Astrocyte (in vitro differentiated cells and primary cell): ENCODE measurements around the gene ZNF211. TPM values are rescaled to one million over a fixed set of nuclear protein-coding genes. Genes with fewer than 3 reads are reported as not detected.

Experiments used
- DNase-seq: peaks from one replicate; pipeline ENCODE4 v3.0.0-alpha.2; 2010; ENCODE audit warnings: low read depth
- FAIRE-seq: peaks from 2 replicates; lab custom pipeline; 2011; peaks lifted over from hg19 to GRCh38; lab: Jason Lieb, UNC
- H2AFZ ChIP-seq: 2 replicates; pipeline ENCODE4 v1.6.0; 2012; ENCODE audit warnings: low read depth, low read length, inconsistent platforms
- H3K27ac ChIP-seq: 2 replicates; pipeline ENCODE4 v1.5.1; 2011; ENCODE audit warnings: low read depth, low read length, inconsistent platforms
- H3K27me3 ChIP-seq: 2 replicates; pipeline ENCODE4 v1.6.0; 2011; ENCODE audit warnings: low read length, inconsistent platforms; ENCODE audit not compliant: insufficient read depth
- H3K36me3 ChIP-seq: 2 replicates; pipeline ENCODE4 v1.5.1; 2011; ENCODE audit warnings: low read length, inconsistent platforms; ENCODE audit not compliant: insufficient read depth
- H3K4me1 ChIP-seq: 2 replicates; pipeline ENCODE4 v1.5.1; 2011; ENCODE audit warnings: low read length, inconsistent platforms; ENCODE audit not compliant: insufficient read depth
- H3K4me2 ChIP-seq: 2 replicates; pipeline ENCODE4 v1.6.0; 2012; ENCODE audit warnings: low read length, inconsistent platforms
- H3K4me3 ChIP-seq: 2 replicates; pipeline ENCODE4 v1.5.1; 2011; ENCODE audit warnings: low read depth, mild to moderate bottlenecking, low read length, inconsistent platforms; ENCODE audit not compliant: insufficient read depth
- H3K79me2 ChIP-seq: 2 replicates; pipeline ENCODE4 v1.6.0; 2012; ENCODE audit warnings: mild to moderate bottlenecking, low read length, inconsistent platforms; ENCODE audit not compliant: insufficient read depth
- H3K9ac ChIP-seq: 2 replicates; pipeline ENCODE4 v1.6.0; 2012; ENCODE audit warnings: mild to moderate bottlenecking, low read length, inconsistent platforms
- H3K9me3 ChIP-seq: 2 replicates; pipeline ENCODE4 v1.5.1; 2012; ENCODE audit warnings: low read depth, mild to moderate bottlenecking, low read length, inconsistent platforms; ENCODE audit not compliant: insufficient read depth
- H4K20me1 ChIP-seq: 2 replicates; pipeline ENCODE4 v1.6.0; 2012; ENCODE audit warnings: low read length, inconsistent platforms; ENCODE audit not compliant: insufficient read depth
- H3K27ac Mint-ChIP-seq: one replicate; pipeline ENCODE4 v1.8.0; 2021; ENCODE audit warnings: mild to moderate bottlenecking, mixed read lengths; ENCODE audit not compliant: unreplicated experiment
- H3K27me3 Mint-ChIP-seq: one replicate; pipeline ENCODE4 v1.8.0; 2021; ENCODE audit warnings: low read depth, mixed read lengths; ENCODE audit not compliant: unreplicated experiment
- H3K36me3 Mint-ChIP-seq: one replicate; pipeline ENCODE4 v1.8.0; 2021; ENCODE audit warnings: low read depth, mixed read lengths; ENCODE audit not compliant: unreplicated experiment
- H3K4me1 Mint-ChIP-seq: one replicate; pipeline ENCODE4 v1.8.0; 2021; ENCODE audit warnings: low read depth, mixed read lengths; ENCODE audit not compliant: unreplicated experiment
- H3K4me3 Mint-ChIP-seq: one replicate; pipeline ENCODE4 v1.8.0; 2021; ENCODE audit warnings: mild to moderate bottlenecking, moderate library complexity, mixed read lengths; ENCODE audit not compliant: unreplicated experiment
- H3K9me3 Mint-ChIP-seq: one replicate; pipeline ENCODE4 v1.8.0; 2021; ENCODE audit warnings: mild to moderate bottlenecking, mixed read lengths; ENCODE audit not compliant: unreplicated experiment
- EZH2 ChIP-seq: IDR thresholded peaks from 2 replicates; pipeline ENCODE4 v1.6.1; 2012; ENCODE audit warnings: mild to moderate bottlenecking, low read length, inconsistent platforms; ENCODE audit not compliant: insufficient read depth
- total RNA-seq: library from RNA; stranded (reverse); gene quantifications from 2 replicates; pipeline ENCODE4 v1.2.1, GENCODE V29; 2021
- TF ChIP-seq, protein P1 (sequence below): IDR thresholded peaks from 2 replicates; pipeline ENCODE4 v1.5.1; 2011; ENCODE audit warnings: low read depth, mild to moderate bottlenecking, inconsistent platforms, low read length, moderate library complexity; ENCODE audit not compliant: insufficient read depth

Gene ZNF211
- total RNA-seq, 1 donor from 2014 or later: 21.9 TPM

DNA sequence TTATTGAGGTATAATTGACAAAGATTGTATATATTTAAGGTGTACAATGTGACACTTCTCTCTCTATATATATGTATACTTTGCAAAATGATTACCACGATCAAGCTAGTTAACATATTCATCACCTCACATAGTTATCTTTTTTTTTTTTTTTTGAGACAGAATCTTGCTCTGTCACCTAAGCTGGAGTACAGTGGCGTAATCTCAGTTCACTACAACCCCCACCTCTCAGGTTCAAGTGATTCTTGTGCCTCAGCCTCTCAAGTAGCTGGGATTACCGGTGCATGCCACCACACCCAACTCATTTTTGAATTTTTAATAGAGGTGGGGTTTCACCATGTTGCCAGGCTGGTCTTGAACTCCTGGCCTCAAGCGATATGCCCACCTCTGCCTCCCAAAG lies 39.5 kb downstream of the ZNF211 start:
- no peaks in the 10 kb centered on the region for H3K36me3 ChIP-seq
- Mint-ChIP-seq H3K27me3 (peaks cover 33% of the 10 kb centered on the region), H3K4me3 (no peak overlapping the region), H3K4me1 (no peaks in the 10 kb centered on the region), H3K36me3 (no peaks in the 10 kb centered on the region), H3K27ac (no peak overlapping the region), H3K9me3 (no peaks in the 10 kb centered on the region)
- H3K27me3 ChIP-seq: no peaks in the 10 kb centered on the region
- no peak overlapping the region for H3K4me2 ChIP-seq
- no peak overlapping the region for H3K27ac ChIP-seq
- no peak overlapping the region for H3K4me3 ChIP-seq
- no peak for TF ChIP-seq EZH2
- TF ChIP-seq, protein P1, sequence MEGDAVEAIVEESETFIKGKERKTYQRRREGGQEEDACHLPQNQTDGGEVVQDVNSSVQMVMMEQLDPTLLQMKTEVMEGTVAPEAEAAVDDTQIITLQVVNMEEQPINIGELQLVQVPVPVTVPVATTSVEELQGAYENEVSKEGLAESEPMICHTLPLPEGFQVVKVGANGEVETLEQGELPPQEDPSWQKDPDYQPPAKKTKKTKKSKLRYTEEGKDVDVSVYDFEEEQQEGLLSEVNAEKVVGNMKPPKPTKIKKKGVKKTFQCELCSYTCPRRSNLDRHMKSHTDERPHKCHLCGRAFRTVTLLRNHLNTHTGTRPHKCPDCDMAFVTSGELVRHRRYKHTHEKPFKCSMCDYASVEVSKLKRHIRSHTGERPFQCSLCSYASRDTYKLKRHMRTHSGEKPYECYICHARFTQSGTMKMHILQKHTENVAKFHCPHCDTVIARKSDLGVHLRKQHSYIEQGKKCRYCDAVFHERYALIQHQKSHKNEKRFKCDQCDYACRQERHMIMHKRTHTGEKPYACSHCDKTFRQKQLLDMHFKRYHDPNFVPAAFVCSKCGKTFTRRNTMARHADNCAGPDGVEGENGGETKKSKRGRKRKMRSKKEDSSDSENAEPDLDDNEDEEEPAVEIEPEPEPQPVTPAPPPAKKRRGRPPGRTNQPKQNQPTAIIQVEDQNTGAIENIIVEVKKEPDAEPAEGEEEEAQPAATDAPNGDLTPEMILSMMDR: no peak
- H2AFZ ChIP-seq: no peak overlapping the region
- FAIRE-seq (no peak), DNase-seq (no peak)
- H3K4me1 ChIP-seq: no peaks in the 10 kb centered on the region
- H4K20me1 ChIP-seq: no peaks in the 10 kb centered on the region
- H3K9ac ChIP-seq: no peak overlapping the region
- no peaks in the 10 kb centered on the region for H3K79me2 ChIP-seq
- H3K9me3 ChIP-seq: no peaks in the 10 kb centered on the region

DNA sequence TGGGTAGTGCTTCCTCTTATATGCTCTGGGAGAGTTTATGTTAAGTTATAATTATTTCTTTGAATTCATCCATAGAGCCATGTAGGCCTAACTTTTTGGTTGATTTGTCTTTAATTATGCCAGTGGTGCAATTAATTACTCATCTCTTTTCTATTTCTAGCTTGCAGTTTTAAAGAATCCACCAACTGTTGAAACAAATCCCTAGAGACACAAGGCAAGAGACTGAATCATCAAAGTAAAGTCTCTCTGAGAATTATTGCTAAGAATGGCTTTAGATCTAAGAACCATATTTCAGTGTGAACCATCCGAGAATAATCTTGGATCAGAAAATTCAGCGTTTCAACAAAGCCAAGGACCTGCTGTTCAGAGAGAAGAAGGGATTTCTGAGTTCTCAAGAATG lies 42.9 kb downstream of the ZNF211 start:
- Mint-ChIP-seq H3K36me3 (no peaks in the 10 kb centered on the region), H3K9me3 (no peaks in the 10 kb centered on the region), H3K27ac (no peak overlapping the region), H3K27me3 (peaks cover 31% of the 10 kb centered on the region), H3K4me3 (no peak overlapping the region), H3K4me1 (no peaks in the 10 kb centered on the region)
- H3K27ac ChIP-seq: no peak overlapping the region
- no peak overlapping the region for H3K9ac ChIP-seq
- H3K79me2 ChIP-seq: no peaks in the 10 kb centered on the region
- no peaks in the 10 kb centered on the region for H3K4me1 ChIP-seq
- H3K9me3 ChIP-seq: no peaks in the 10 kb centered on the region
- no peak overlapping the region for H2AFZ ChIP-seq
- H3K4me2 ChIP-seq: no peak overlapping the region
- H3K27me3 ChIP-seq: no peaks in the 10 kb centered on the region
- no peaks in the 10 kb centered on the region for H4K20me1 ChIP-seq
- H3K36me3 ChIP-seq: no peaks in the 10 kb centered on the region
- FAIRE-seq (no peak), DNase-seq (no peak)
- no peak for TF ChIP-seq EZH2
- TF ChIP-seq, protein P1: no peak
- H3K4me3 ChIP-seq: no peak overlapping the region

DNA sequence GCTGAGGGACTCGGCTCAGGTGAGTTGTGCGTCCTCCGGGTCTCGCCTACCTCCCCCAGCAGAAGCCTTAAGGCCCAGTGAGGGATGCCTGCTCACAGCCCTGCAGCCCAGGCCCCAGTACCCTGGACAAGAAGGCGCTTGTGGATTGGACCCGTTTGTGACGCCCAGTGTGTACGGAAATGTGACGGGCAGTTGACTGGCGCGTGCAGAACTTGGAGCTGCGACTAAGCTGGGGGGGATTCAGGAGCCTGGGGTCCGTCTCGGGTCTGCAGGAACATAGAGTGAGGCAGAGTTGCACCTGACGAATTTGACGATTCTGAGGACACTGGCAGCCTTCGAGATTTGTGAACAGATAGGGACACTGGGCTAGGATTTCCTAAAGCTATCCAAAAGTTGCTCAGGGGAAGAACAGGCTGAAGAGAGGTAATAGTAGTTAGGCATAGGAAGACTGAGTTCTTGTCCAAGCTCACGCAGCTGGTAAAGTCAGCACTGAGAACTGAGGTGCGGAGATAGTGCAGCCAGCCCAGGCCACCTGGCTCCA lies 49.3 kb downstream of the ZNF211 start:
- Histone ChIP-seq H3K4me3 (peak overlapping the region; percentile 87), H3K4me2 (peak overlapping the region; percentile 88), H4K20me1 (peaks cover 7% of the 10 kb centered on the region), H2AFZ (peak overlapping the region; percentile 99), H3K27ac (no peak overlapping the region), H3K36me3 (peaks cover 14% of the 10 kb centered on the region), H3K79me2 (peaks cover 50% of the 10 kb centered on the region), H3K4me1 (no peaks in the 10 kb centered on the region), H3K9ac (peak overlapping the region; percentile 80), H3K27me3 (no peaks in the 10 kb centered on the region), H3K9me3 (peaks cover 39% of the 10 kb centered on the region)
- H3K27ac Mint-ChIP-seq: peak overlapping the region; percentile 69
- no peak for DNase-seq
- peaks cover 13% of the 10 kb centered on the region for H3K4me1 Mint-ChIP-seq
- H3K36me3 Mint-ChIP-seq: peaks cover 42% of the 10 kb centered on the region
- no peak for FAIRE-seq
- peaks cover 25% of the 10 kb centered on the region for H3K9me3 Mint-ChIP-seq
- peaks cover 9% of the 10 kb centered on the region for H3K27me3 Mint-ChIP-seq
- peak overlapping the region; percentile 96 for H3K4me3 Mint-ChIP-seq
- no peak for TF ChIP-seq EZH2
- TF ChIP-seq, protein P1: no peak
